ENCODE measurements around the gene KATNAL1.
A peak's percentile ranks its signal among the peaks of the same experiment; 100 is the strongest.
"Not testable (repeated sequence)": the region's sequence is repeated elsewhere in the genome, so short reads cannot be mapped to it uniquely, and the experiment has no call there.

Gene KATNAL1

DNA sequence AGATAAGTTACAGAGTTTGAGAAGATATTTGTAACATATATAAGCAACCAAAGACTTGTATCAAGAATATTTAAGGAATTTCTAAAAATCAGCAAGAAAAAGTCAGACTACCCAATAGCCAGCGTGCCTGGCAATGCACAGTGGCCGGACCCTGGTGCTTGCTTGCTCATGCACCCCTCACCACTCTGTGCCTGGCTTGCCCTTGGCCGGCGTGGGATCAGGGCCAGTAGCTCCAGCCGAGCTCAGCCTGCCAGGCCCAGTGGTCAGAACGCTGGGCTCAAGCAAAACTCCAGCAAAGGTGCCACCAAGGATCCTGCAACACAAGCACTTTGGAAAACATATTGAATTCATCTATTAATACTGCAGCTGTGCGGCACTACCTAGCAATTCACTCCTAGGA, 95.1 kb downstream of the KATNAL1 start:
- DNase-seq (ENCODE audit: low spot score): no peak

DNA sequence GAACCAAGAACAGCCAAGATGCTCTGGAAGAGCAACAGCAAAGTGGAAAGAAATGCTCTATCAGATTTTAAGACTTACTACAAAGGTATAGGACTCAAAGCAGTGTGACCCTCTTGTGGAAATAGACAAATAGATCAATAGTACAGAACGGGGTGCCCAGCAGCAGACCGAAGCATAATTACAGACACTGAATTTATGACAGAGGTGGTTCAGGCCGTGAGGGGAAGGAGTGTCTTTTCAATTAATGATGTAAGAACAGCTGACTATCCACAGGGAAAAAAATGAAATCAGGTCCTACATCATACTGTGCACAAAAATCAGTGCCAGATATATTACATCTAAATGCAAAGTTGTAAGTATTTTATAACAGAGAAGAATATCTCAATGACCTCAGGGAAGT, 95.6 kb downstream of the KATNAL1 start:
- DNase-seq (ENCODE audit: low spot score): no peak

DNA sequence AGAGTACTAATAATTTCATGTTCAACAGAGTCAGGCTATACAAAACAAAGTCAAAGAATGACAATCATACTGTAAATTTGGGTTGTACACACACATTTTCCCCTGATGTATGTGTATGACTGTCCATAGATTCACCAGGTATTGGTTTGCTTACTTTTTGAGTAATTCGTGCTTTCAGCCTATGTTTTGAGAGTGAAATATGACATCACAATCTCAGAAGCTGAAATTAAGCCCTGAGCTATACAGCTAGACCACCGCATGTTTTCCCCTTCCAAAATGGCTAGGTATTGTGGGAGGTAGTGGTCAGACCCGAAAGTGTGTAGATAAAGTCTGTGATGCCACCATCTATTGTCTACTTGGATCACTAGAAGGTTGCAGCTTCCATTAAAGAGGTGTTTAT, 102.8 kb downstream of the KATNAL1 start:
- no peak for DNase-seq (ENCODE audit: low spot score)

DNA sequence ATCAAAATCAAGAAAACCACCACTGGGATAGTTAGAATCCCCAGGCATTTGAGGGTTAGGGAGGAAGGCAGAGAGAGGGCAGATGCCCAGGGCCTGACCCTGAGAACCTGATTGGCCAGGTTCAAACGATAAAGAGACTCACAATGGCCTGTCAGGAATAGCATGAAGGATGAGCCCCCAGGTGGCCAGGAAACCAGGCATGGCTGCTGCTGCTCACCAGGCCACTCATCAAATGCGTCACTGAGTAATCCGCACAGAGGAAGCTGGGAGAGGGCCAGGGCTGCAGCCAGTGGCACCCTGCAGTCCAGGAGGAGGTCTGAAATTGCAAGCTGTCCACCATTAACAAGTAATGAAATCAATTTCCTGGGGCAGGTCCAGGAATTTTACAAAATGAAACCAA, 111.3 kb downstream of the KATNAL1 start:
- no peak for DNase-seq (ENCODE audit: low spot score)

DNA sequence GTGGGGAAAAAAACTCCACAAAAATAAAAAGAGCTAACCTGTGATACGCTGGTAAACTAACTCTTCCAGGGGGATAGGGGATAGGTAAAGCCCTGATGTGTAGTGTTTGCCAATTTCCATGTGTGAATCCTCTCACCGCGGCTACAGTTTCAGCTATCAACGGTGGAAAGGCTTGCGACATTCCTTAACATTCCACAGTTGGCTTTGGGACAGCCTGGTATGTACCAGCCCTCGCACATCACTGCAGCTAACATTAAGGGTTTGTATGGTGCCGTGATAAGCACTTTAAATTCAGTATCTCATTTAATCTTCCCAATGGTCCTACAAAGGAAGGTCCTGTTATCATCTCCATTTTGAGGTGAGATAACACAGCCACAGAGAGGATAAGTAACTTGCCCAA, 112.4 kb downstream of the KATNAL1 start:
- no peak for DNase-seq (ENCODE audit: low spot score)

DNA sequence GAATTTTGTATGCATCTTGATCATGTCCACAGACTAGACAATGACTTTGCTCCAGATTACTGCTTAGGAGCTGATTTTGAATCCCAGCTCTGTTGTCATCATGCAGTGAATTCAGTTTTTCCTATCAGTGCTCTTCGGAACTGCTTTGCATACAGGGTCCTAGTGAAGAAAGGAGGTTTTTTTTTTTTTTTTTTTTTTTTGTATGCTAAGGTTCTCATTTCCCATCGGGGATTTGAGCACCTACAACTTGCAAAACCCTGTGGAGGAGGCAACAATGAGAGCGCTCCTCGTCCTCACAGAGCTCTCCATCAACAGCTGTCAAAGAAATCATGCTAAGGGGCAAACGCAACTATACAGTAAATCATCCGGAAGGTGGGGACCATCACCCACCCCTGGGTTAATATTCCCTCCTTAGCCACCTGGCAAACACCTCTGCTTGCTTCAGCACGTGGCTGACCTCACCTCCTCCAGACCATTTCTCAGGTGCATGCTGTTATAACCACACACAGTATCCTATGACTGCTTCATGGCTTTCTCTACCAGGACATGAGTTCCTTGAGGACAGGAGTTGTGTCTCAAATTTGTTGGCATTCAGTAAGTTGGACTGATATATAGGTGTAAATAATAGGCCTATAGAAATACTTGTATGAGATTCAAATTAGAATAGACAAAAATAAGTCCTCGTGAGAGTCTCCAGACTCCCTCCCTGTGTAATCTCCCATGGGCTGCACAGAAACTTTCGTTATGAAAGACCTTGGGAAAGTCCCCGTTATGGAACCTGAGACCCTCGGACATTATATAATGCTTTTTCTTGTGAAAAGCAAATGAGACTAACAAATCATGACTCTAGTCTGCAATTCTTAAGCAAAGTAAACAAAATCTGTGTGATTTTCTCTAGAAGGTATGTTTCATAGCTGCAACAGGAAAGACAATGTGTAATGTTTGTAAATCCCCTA, 113.8 kb downstream of the KATNAL1 start:
- no peak for DNase-seq (ENCODE audit: low spot score)

DNA sequence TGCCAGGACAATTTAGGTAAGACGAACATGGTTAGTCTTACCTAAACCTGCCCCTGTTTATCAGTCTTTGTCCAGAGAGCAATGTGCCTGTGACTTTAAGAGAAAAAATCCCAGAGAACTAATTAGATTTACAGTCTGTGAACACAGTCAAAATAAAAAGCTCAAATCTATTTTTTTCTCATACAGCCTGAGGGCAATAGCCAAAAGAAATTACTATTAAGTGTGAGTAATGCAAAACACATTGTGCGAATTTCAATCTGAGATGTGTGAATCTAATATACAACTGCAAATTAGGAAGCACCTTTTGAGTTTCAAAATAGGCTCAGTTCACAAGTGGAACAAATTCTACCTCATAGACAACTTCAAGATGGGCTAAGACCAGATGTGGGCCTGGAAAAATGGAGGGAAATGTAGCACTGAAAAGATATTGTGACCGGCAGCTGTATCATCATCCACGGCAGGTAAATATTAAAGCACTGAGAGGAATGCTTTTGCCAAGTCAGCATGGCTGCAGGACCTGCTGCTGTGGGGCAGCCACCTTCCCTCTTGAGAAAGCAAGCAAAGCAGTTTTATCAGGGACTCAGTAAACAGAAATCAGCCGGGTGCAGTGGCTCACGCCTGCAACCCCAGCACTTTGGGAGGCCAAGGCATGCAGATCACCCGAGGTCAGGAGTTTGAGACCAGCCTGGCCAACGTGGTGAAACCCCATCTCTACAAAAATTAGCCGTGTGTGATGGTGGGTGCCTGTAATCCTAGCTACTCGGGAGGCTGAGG, 114.8 kb downstream of the KATNAL1 start:
- DNase-seq (ENCODE audit: low spot score): no peak

DNA sequence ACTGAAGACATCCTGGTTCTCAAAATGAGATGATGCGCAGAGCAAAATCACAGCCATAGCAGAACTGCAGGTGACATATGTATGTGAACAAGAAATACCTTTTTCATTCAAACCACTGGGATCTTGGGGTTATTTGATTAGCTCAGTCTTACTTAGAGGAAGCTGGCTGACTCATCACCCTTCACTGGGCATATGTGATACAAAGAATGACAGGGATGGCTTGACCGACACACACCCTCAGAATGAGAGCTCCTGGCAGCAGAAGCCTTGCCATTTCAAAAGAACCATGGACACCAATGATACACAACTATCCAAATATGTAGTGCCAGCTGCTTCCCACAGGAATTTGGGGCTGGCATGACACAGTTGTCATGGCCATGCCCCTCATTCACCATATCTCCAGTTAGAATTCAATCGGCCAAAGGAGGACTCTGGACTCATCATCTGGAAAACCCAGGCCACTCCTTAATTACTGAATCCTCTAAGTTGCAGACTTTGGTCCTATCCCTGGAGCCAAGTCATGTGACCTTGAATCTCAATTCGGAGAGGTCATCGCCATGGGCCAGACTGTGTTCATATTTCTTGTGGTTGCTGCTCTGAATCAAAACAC, 115.8 kb downstream of the KATNAL1 start:
- peak; percentile 25 for DNase-seq (ENCODE audit: low spot score)

DNA sequence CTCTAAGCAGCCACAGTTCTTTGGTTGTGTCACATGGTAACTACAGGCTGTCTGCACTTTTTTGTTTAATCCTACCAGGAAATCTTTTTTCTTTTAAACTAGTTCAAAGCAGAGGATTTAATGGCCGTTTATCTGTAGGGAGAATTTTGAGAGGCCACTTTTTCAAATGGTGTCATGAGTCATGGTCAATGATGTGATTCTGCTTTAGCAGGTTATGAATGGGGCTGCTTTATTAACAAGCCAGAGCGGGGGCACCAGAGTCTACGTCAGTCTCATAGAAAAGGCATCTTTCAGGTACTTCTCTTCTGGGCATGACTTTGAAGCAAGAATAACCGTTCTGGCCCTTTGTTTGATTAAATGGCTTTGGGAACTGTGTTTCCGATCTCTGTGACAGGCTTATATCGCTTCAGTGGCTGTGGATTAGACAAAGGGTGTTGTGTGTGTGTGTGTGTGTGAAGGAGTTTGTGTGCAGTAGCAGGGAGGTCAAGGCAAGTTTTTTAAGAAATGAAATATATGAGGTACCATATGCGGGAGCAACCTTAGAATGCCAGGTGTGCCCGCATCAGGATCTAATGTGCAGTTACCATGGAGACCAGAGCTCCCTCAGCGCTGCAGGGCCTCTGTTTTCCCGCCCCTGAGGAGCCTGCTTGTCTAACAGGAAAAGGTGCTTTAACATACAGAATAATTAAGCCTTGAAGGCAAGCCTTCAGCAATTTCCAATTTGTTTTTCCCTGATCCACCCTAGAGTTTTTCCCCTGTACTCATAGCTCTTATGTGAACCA, 120.5 kb downstream of the KATNAL1 start:
- DNase-seq (ENCODE audit: low spot score): no peak

DNA sequence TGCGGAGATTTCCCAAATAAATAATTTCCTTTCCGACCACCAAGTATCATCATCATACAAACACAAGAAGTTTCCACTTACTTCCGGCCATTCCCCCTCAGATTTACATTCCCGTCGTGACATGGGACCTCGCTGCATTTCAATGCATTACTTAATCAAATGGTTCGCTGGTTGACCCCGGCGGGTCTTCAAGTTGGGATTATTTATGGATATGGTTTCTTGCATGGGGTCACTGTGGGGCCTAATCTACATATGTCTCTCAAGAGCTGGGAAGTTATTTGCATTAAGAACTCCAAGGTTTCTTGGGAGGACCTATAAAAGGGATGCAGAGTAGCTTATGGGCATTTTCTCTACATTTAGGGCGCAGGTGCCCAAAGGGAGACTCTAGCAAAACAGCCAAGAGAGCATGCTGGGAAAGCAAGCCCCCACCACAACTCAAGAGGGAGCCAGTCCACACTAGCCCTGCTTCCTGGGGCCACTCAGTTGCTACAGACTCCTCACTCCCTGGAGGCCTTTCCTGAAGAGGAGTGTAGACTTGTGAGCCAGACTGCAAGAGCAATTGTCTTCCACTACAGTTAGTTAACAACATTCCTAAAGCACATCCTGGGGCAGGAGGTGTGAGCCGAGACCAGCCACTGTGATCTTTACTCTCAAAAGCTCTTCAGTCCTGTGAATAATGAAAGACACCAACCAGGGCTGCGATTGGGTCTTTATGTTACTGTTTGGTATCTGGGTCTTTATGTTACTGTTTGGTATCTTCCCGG, 125.3 kb downstream of the KATNAL1 start:
- no peak for DNase-seq (ENCODE audit: low spot score)

DNA sequence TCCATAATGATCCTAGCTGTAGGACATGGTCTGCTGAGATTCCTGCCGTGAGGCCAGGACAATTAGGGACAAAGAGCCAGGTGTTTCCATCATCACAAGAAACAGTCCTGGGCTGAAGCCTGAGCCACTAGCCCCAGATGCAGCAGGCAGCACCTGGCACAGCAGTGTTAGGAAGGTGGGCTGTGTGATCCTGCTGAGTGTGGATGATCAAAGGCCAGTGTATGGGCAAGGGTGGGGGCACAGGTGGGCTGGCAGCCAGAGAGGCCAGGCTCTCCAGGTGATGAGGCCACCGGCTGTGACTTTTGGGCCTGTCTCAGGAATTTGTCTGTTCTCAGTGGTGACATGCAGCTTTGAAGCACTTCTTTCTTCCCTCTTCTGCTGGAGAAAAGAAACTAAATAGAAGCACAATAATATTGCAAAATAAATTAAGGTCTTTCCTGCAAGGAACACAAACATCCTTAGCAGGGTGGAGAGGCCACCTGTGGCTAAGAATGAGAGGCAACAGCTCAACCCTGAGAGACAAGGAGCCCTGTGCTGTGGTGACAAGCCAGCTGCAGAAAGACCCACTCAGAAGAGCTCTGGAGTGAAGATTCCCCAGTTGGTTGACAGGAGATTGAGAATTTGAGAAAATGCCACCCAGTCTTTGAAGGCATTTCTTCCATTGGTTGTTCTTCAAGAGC, 127.6 kb downstream of the KATNAL1 start:
- DNase-seq (ENCODE audit: low spot score): no peak

DNA sequence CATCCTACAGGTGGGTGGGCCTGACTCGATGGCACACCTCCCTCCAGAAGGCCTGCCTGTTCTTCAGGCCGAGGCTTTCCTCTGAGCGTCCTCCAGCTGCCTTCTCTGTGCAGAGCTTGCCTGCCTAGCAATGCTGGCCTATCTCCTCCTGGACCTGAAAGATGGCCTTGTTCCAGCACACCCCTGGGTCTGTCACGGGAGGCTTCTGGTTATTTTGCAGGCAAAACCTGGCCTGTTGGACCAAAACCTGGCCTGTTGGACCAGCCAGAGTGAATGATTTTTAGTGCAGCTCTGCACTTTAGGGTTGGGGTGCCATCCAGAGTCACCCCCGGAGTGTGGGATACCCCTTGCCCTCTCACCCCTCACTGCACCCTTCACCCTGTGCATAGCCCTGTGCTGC, 128.4 kb downstream of the KATNAL1 start:
- DNase-seq (ENCODE audit: low spot score): no peak

DNA sequence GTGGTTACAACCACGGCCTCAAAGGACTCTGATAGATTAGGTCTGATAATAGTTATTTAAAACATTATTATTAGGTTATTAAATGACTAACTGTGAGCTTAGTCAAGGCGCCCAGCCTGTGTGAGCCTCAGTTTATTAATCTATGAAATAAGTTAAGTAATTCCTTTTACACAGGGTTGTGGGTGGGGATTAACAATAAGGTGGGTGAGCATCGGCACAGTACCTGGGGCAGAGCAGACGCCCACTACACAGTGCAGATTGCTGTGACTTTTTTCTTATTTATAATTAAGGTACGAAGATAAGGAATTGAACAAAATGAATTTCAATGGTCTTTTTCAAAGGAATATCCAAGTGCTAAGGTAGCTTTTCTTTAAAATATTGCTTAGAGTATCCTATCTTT, 132.2 kb downstream of the KATNAL1 start:
- no peak for DNase-seq (ENCODE audit: low spot score)

DNA sequence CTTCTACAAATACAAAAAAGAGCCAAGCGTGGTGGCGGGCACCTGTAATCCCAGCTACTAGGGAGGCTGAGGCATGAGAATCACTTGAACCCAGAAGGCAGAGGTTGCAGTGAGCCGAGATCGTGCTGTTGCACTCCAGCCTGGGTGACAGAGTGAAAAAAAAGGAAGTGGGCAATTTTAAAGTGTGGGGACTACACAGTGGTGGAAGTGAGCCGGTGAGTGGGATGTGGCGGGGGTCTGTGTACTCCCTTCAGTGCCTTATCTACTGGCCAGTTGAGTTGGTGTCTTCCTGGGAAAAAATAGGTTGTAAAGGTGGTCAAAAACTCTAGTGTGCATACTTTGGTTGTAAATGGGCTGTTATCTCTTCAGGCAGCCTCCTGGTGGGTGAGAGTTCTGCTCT, 133.1 kb downstream of the KATNAL1 start:
- DNase-seq (ENCODE audit: low spot score): not testable (repeated sequence)

DNA sequence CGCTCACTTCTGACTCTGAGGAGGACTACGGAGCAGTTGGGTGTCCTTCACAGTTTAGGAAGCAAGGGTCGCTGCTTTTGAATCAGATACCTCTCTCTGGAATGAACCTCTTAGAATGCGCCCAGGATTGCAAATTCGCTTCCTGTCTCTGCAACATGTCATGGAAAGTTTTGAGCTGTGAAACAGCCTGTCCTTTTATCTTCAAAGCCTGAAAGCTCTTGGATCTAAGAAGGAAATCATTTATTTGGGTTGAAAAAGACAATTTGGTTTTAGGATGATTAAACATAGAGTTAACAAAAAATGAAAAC, 134.1 kb downstream of the KATNAL1 start:
- no peak for DNase-seq (ENCODE audit: low spot score)

DNA sequence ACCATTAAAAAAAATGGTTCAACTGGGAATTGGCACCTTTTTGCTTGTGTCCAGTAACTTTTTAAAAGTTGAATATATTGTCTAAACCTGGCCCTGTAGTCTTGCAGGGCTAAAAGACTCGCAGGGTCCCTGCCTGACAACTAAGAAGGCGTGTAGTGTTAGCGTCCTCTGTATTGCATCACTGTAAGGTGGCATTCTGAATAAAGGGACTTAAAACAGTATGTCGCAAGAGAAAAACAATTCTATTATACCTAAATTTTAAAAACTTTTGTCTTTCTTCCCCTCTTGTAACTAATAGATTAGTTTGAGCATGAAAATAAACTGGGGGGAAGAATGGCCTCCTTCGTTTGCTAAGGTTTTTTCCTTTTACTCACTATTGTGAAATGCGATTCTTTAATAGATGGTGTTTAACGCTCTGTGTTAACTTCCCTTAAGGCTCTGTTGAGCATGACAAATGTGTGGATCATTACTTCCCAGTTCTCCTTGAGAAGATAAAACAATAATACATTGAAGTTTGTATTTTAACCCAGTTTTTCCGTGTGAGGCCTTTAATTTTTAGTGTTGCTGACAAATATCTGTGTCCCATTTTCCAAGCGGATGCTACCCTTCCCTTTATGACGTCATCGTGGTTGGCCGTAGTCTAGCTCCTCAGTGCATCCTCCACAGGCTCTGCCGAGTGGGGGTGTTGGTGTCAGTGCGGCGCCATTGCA, 134.6 kb downstream of the KATNAL1 start:
- peak; percentile 62 for DNase-seq (ENCODE audit: low spot score)

DNA sequence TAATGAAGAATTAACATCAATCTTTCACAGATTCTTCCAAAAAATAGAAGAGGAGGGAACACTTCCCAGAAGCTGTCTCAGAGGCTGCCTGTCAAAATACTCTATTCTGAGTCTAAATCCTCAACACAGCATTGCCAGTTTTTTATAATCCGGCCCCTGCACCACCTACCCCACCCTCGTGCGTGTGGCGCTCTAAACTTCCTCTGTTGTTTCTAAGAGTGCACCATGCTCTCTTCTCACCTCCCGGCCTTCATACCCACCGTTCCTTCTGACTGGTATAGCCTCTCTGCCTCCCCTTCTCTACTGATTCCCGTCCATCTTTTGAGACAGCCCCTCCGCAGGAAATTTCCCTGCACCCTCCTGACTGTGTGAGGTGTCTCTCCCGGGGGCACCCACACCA, 136.8 kb downstream of the KATNAL1 start:
- DNase-seq (ENCODE audit: low spot score): no peak

DNA sequence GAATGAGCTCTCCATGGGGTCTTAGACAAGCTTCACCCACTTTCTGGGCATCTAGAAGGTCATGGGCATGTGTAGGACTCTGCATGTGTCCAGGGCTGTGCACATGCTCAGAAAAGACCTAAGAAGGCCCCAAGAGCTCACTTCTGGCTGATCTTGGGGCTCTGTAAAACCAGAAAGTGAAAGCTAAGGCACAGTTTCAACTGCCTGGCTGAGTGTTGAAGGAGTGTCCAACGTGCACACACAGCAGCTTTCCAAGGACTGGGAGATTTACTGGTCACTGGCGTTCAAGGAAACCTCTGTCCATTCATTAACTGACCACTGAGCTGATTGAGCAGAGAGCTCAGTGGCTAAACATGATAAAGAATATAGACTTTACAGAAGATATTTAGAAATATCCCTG, 137.9 kb downstream of the KATNAL1 start:
- no peak for DNase-seq (ENCODE audit: low spot score)

DNA sequence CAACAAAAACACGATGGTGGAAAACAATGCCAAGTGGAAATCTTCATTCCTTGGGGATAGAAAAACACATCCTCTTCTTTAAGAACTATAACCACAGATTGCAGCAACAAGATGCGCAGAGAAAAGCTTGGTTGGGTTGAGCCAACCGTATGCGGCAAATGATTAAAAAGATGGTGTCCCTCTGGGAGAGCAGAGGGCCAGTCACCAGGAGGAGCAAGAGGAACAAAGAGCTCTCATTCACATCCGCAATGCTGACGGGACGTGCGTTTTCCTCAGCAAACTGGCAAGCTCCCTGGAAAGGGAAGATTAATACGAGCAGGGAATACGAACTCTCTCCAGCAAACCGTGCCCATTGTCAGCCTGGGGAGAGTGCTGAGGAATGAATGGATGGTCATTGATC, 141.6 kb downstream of the KATNAL1 start:
- DNase-seq (ENCODE audit: low spot score): peak; percentile 54

DNA sequence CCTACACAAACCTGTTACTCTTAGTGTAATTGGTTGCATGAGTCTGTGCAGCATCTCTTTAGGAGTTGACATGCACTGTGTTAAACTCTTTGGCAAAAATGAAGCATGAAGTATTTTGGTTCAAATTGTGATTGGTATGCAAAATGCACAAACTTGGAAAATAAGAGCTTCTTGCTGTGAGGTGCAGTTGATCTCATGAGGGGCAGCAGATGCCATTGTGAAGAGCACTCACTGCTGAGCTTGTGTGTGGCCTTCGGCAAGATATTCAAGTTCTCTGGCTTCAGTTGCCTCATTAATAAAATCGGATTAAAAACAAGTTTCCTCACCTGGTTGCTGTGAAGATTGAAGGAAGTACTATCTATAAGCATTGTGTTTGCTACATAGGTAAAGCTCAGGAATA, 142.3 kb downstream of the KATNAL1 start:
- DNase-seq (ENCODE audit: low spot score): no peak
